Activated naive CD8-positive, alpha-beta T cell treated with anti-CD3 and anti-CD28 coated beads, Interleukin-2, amount 50 U/mL, for 16 hours (primary cell): ENCODE results near the gene PIWIL4.
"Not testable (repeated sequence)": the region's sequence is repeated elsewhere in the genome, so short reads cannot be mapped to it uniquely, and the experiment has no call there.

ENCODE experiments used
- DNase-seq: peaks from one replicate; pipeline ENCODE4 v3.0.0-alpha.2; 2020; ENCODE audit warnings: low read depth, low spot score

PIWIL4 gene

DNA sequence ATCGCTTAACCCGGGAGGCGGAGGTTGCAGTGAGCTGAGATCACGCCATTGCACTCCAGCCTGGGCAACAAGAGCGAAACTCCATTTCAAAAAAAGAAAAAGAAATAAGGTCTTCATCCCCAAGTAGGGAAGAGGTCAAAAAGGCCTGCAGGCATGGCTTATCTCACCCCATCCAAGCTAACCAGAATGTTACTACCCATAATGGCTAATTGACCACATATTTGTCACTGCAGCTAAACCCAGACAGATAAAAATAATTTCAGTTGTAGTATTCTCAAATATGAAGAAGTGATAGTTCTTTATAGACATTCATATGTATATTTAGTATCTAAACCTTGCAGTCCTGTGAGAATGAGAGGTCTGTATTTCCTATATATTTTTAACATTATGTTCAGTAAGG, 17.8 kb downstream of the PIWIL4 start:
- DNase-seq, result no peak

GRCh38 chr11:94585399-94585798, 18.2 kb downstream of the PIWIL4 start:
- DNase-seq, result no peak

DNA sequence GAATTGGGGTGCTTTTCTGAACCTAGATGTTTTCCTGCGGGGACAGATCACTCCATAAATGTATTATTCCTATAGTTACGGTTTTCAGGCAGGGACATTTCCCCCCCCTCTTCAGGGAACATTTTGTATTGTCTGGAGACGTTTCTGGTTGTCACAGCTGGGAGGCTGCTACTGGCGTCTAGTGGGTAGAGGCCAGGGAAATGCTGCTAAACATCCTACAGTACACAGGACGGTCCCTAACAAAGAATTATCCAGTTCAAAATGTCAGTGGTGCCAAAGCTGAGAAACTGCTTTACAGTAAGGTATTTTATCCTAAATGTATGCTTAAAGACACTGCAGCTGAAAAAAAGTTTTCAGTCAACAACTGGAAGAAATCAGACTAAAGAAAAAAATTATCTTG, 19.4 kb downstream of the PIWIL4 start:
- no peak for DNase-seq

GRCh38 chr11:94586978-94587377, 19.8 kb downstream of the PIWIL4 start:
- no peak for DNase-seq

- no peak for DNase-seq
These were observed 21.3 kb downstream of the PIWIL4 start for GRCh38 chr11:94588366-94588942.

- DNase-seq, result no peak
These were observed 23.3 kb downstream of the PIWIL4 start for GRCh38 chr11:94590352-94591041.

DNA sequence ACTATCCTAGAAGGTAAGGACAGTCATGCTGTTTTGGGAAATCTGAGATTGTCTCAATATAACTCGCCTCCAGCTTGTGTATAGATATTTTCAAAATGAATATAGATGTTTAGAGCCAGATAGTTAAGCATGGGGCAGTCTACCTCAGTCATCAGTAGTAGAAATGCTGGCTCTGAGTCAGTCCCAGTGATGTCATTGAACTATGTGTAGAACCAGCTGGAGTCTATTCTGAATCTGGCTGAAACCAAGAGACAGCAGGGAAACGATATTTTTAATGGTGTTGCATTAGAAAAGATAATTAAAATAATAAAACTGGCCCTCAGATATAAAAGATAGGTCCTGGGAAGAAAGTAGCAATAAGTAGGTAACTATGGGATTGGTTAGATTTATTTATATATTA, 25.9 kb downstream of the PIWIL4 start:
- no peak for DNase-seq

DNA sequence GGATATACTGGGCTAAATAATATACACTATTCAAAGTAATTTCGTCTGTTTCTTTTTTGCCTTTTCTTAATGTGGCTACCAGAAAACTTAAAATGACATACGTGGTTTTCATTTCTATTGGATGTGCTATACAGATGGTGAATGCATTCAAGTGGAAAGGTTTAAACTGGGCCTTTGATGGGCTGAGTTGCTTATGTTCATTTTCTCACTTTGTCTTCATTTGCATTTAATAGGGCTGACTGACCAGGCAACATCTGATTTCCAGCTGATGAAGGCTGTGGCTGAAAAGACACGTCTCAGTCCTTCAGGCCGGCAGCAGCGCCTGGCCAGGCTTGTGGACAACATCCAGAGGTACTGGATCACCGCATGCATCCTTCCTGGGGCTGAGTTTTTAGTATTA, 27.9 kb downstream of the PIWIL4 start:
- DNase-seq, result no peak

GRCh38 chr11:94597896-94598295, 30.7 kb downstream of the PIWIL4 start:
- no peak for DNase-seq

- DNase-seq, result no peak
These were observed 32.3 kb downstream of the PIWIL4 start for GRCh38 chr11:94599510-94599909.

GRCh38 chr11:94602430-94603372, 35.5 kb downstream of the PIWIL4 start:
- no peak for DNase-seq

- DNase-seq, result no peak
These were observed 36.4 kb downstream of the PIWIL4 start for GRCh38 chr11:94603587-94603986.

DNA sequence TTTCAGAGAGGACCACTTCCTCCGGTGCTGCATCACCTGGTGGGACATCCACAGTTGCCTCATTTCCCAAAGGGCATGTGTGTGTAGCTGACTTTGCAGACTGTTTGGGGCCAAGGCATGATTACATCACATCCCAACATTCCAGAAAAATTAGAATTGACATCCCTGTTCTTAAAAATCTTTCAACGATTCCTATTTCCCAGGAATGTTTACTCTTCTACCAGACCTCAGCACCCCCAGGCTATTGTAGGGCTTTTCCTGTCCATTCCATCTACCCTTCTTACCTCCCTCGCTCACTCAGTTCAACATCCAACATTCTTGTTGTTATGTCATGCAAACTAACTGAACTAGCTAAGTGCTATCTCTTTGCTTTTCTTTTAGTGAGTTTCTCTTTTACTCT, 37.3 kb downstream of the PIWIL4 start:
- DNase-seq, result no peak

DNA sequence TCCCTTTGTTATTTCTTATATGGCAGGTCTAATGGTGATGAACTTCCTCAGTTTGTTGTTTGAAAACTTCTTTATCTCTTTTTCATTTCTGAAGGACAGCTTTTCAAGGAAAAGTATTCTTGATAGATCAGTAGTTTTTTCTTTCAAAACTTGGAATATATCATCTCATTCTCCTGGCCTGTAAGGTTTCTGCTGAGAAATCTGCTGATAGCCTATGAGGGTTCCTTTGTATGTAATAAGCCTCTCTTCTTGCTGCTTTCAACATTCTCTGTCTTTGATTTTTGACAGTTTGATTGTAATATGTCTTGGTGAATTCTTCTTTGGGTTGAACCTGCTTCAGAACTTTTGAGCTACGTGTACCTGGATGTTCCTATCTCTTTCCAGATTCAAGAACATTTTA, 46.0 kb downstream of the PIWIL4 start:
- no peak for DNase-seq

GRCh38 chr11:94623120-94623735, 56.1 kb downstream of the PIWIL4 start:
- peak; percentile 5 for DNase-seq

- not testable (repeated sequence) for DNase-seq
These were observed 58.3 kb downstream of the PIWIL4 start for GRCh38 chr11:94625422-94625821.

- not testable (repeated sequence) for DNase-seq
These were observed 59.9 kb downstream of the PIWIL4 start for GRCh38 chr11:94627003-94627560.

- DNase-seq, result no peak
These were observed 62.6 kb downstream of the PIWIL4 start for GRCh38 chr11:94629741-94630140.

- DNase-seq, result no peak
These were observed 63.1 kb downstream of the PIWIL4 start for GRCh38 chr11:94630221-94630620.

DNA sequence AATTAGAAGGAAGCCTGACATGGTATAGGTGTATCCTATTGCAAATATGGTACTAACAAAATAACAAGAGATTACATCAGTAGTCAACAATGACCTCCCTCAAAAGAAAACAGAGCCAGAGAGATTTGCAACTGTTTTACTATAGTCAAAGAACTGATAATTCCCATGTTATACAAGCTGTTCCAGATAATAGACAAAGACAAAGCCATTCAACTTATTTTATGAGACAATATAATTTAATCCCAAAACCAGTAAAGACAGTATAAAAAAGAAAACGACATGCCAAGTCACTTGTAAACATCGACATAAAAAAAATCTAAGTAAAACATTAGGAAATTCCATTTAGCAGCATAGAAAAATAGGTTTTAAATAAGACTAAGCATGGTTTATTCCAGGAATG, 65.2 kb downstream of the PIWIL4 start:
- DNase-seq, result no peak

GRCh38 chr11:94635072-94635471, 67.9 kb downstream of the PIWIL4 start:
- no peak for DNase-seq
